ENCODE data around the gene IKBKG.
"Not testable (repeated sequence)": the region's sequence is repeated elsewhere in the genome, so short reads cannot be mapped to it uniquely, and the experiment has no call there.

The IKBKG gene

GRCh38 chrX:154607976-154608375, 60.6 kb downstream of the IKBKG start:
- not testable (repeated sequence) for DNase-seq

- not testable (repeated sequence) for DNase-seq
Measured at GRCh38 chrX:154608823-154609222, 61.4 kb downstream of the IKBKG start.

GRCh38 chrX:154611146-154611545, 63.7 kb downstream of the IKBKG start:
- not testable (repeated sequence) for DNase-seq

GRCh38 chrX:154613586-154613985, 66.2 kb downstream of the IKBKG start:
- DNase-seq: not testable (repeated sequence)
